Endothelial cell of umbilical vein (primary cell): ENCODE data around the gene NFKBIL1. TPM values are rescaled to one million over a fixed set of nuclear protein-coding genes. Genes with fewer than 3 reads are reported as not detected.

Experiments used
- BruUV-seq: library from RNA; stranded (reverse); fragments of 400-500 nt; replicated peaks from 2 replicates; lab custom pipeline; 2021; lab: Mats Ljungman, UMichigan
- CTCF ChIA-PET: fragments of 300-600, 350-600 bp; sonication (Branson Sonifier 250); formaldehyde crosslinking; loops from one replicate; lab custom pipeline; 2021; ENCODE audit warnings: antibody characterized with exemption, inconsistent platforms; lab: Charles Lee
- POLR2A ChIA-PET: fragments of 300-600, 350-600 bp; sonication (Branson Sonifier 250); formaldehyde crosslinking; loops from one replicate; lab custom pipeline; 2021; ENCODE audit warnings: antibody characterized with exemption, inconsistent platforms; lab: Charles Lee
- DNase-seq: peaks from one replicate; pipeline ENCODE4 v3.0.0-alpha.2; 2011; ENCODE audit warnings: low read depth, low spot score
- FAIRE-seq: peaks from 2 replicates; lab custom pipeline; 2011; peaks lifted over from hg19 to GRCh38; lab: Jason Lieb, UNC
- H2AFZ ChIP-seq: 2 replicates; pipeline ENCODE4 v1.6.0; 2012; ENCODE audit warnings: low read depth, low read length, control low read depth, inconsistent platforms
- H3K27ac ChIP-seq: 2 replicates; pipeline ENCODE4 v1.5.1; 2011; ENCODE audit warnings: low read depth, mild to moderate bottlenecking, control low read depth, low read length, moderate library complexity; ENCODE audit not compliant: insufficient read depth
- H3K27me3 ChIP-seq, 2 experiments: 2 replicates each; pipeline versions ENCODE4 v1.6.0 to v1.6.1; 2011; ENCODE audit warnings: low read length in 2 of 2, mixed read lengths in 1 of 2; ENCODE audit not compliant: control insufficient read depth in 2 of 2, insufficient read depth in 2 of 2
- H3K36me3 ChIP-seq, 2 experiments: 2 replicates in 1 of 2; 3 replicates in 1 of 2; pipeline ENCODE4 v1.5.1; 2011; ENCODE audit warnings: low read length in 2 of 2, mild to moderate bottlenecking in 1 of 2, moderate library complexity in 1 of 2; ENCODE audit not compliant: control insufficient read depth in 2 of 2, insufficient read depth in 2 of 2; ENCODE audit errors: extremely low read depth in 1 of 2
- H3K4me1 ChIP-seq: 3 replicates; pipeline ENCODE4 v1.5.1; 2011; ENCODE audit warnings: mild to moderate bottlenecking, low read length; ENCODE audit not compliant: control insufficient read depth, insufficient read depth; ENCODE audit errors: extremely low read depth
- H3K4me2 ChIP-seq: 2 replicates; pipeline ENCODE4 v1.6.1; 2011; ENCODE audit warnings: low read length, control low read depth, mixed read lengths; ENCODE audit not compliant: insufficient read depth
- H3K4me3 ChIP-seq, 3 experiments: fragments of 200-600 bp in 1 of 3; sonication (generic), shearing (Covaris generic) in 1 of 3; replicated peaks in 1 of 3; 2 replicates each; pipeline ENCODE4 v1.5.1; 2011 to 2016; ENCODE audit warnings: control low read depth in 3 of 3, low read length in 3 of 3, mild to moderate bottlenecking in 2 of 3, inconsistent platforms in 1 of 3, low read depth in 1 of 3, moderate library complexity in 1 of 3; ENCODE audit not compliant: insufficient read depth in 1 of 3
- H3K79me2 ChIP-seq: 2 replicates; pipeline ENCODE4 v1.6.0; 2012; ENCODE audit warnings: low read length, inconsistent platforms; ENCODE audit not compliant: control insufficient read depth, insufficient read depth
- H3K9ac ChIP-seq: replicated peaks from 2 replicates; pipeline ENCODE3; 2011; ENCODE audit warnings: low read length, control low read depth; ENCODE audit not compliant: insufficient read depth; ENCODE audit errors: extremely low read depth
- H3K9me1 ChIP-seq: replicated peaks from 3 replicates; pipeline ENCODE4 v1.6.0; 2011; ENCODE audit warnings: mild to moderate bottlenecking, low read length; ENCODE audit not compliant: control insufficient read depth, insufficient read depth; ENCODE audit errors: extremely low read depth
- H3K9me3 ChIP-seq: replicated peaks from 2 replicates; pipeline ENCODE4 v1.5.1; 2012; ENCODE audit warnings: low read length, inconsistent platforms; ENCODE audit not compliant: control insufficient read depth, insufficient read depth
- H4K20me1 ChIP-seq: replicated peaks from 2 replicates; pipeline ENCODE3; 2011; ENCODE audit warnings: mild to moderate bottlenecking, low read length; ENCODE audit not compliant: control insufficient read depth, insufficient read depth; ENCODE audit errors: extremely low read depth
- CTCF ChIP-seq, 2 donors: IDR thresholded peaks; 1 replicate in 1 of 2; 2 replicates in 1 of 2; pipeline ENCODE4 v1.5.1; 2011; ENCODE audit warnings: low read length in 2 of 2, mild to moderate bottlenecking in 2 of 2, moderate library complexity in 2 of 2, control low read depth in 1 of 2, inconsistent platforms in 1 of 2, low read depth in 1 of 2; ENCODE audit not compliant: insufficient read depth in 1 of 2; ENCODE audit errors: extremely low read depth in 1 of 2
- EZH2 ChIP-seq: IDR thresholded peaks from 2 replicates; pipeline ENCODE4 v1.6.1; 2012; ENCODE audit warnings: borderline replicate concordance, low read depth, mild to moderate bottlenecking, moderate library complexity, low read length, inconsistent platforms; ENCODE audit not compliant: severe bottlenecking
- FOS ChIP-seq: IDR thresholded peaks from 2 replicates; pipeline ENCODE4 v1.6.1; 2011; ENCODE audit warnings: mild to moderate bottlenecking, low read length, moderate library complexity, borderline replicate concordance; ENCODE audit not compliant: insufficient read depth
- GATA2 ChIP-seq: IDR thresholded peaks from 2 replicates; pipeline ENCODE4 v1.7.0; 2011; ENCODE audit warnings: low read depth, mild to moderate bottlenecking, moderate library complexity, mixed read lengths, low read length; ENCODE audit not compliant: insufficient read length, insufficient read depth
- JUN ChIP-seq: IDR thresholded peaks from 2 replicates; pipeline ENCODE4 v1.6.1; 2011; ENCODE audit warnings: borderline replicate concordance, low read depth; ENCODE audit not compliant: insufficient read length, insufficient read depth
- MAX ChIP-seq: IDR thresholded peaks from 2 replicates; pipeline ENCODE4 v1.6.1; 2011; ENCODE audit not compliant: insufficient read depth, insufficient read length
- MYC ChIP-seq: IDR thresholded peaks from one replicate; pipeline ENCODE4 v1.6.1; 2011; ENCODE audit warnings: mild to moderate bottlenecking, low read depth, low read length
- POLR2A ChIP-seq: IDR thresholded peaks from 2 replicates; pipeline ENCODE4 v1.6.1; 2012; ENCODE audit warnings: low read depth, mild to moderate bottlenecking, control low read depth, low read length
- POLR2AphosphoS5 ChIP-seq: IDR thresholded peaks from 2 replicates; pipeline ENCODE4 v1.6.1; 2012; ENCODE audit warnings: low read depth, mild to moderate bottlenecking, control low read depth, low read length, moderate library complexity; ENCODE audit not compliant: insufficient read depth
- dilution Hi-C: fragments of 300-500 bp; cut with MboI; formaldehyde crosslinking; loops from one replicate; pipeline ENCODE4 v1.15.0; 2019; ENCODE audit warnings: low sequenced_read_pairs; ENCODE audit not compliant: extremely low pct_ligation_motif_present
- intact Hi-C: fragments of 100-400 bp; cut with micrococcal nuclease; formaldehyde crosslinking; loops from one replicate; pipeline ENCODE4 v1.10.0; 2022
- polyA plus RNA-seq, 4 experiments: library from polyadenylated mRNA; depleted of rRNA in 3 of 4; stranded (reverse) in 3 of 4; unstranded in 1 of 4; fragments of >200 nt; gene quantifications; 2 replicates each; pipeline versions ENCODE4 v1.2.1 to v1.2.3, GENCODE V29; 2011 to 2012; ENCODE audit warnings: missing spikeins in 1 of 4
- total RNA-seq: library from RNA; stranded (reverse); gene quantifications from 2 replicates; pipeline ENCODE4 v1.2.3, GENCODE V29; 2021

NFKBIL1 gene
- total and polyA plus RNA-seq, 2 donors (not counting 3 experiments of a cell fraction or from before 2014, with no cell fraction given), result 9.9 to 15.5 TPM

- BruUV-seq, result no TSS peak
- DNase-seq (no peak), FAIRE-seq (no peak)
- dilution Hi-C loops (no loop called here), intact Hi-C loops (no loop called here)
- CTCF ChIA-PET, result interaction anchor here (0.5 to 32.6 kb wide), 4 partner anchors 8 to 869 kb away, joined by 3 to 1517 read pairs (median 151); partner anchors contain the start of genes ATP6V1G2, DDX39B, LST1 and NCR3
- POLR2A ChIA-PET, result no interaction called here
- H3K79me2 ChIP-seq, result peaks cover 10% of the 10 kb centered on the region
- no peaks in the 10 kb centered on the region for H3K9me3 ChIP-seq
- no peak overlapping the region for H3K4me2 ChIP-seq
- TF ChIP-seq POLR2AphosphoS5, result no peak
- no peak for TF ChIP-seq EZH2
- TF ChIP-seq CTCF (IDR thresholded peaks at IDR 0.05; ENCODE audit: extremely low read depth in 1 of 2, insufficient read depth in 1 of 2, low read depth in 1 of 2, low read length in 2 of 2), result no peak
- TF ChIP-seq JUN, result no peak
- TF ChIP-seq MYC, result no peak
- TF ChIP-seq GATA2, result no peak
- no peak for TF ChIP-seq POLR2A
- TF ChIP-seq MAX, result no peak
- no peak for TF ChIP-seq FOS
- no peak overlapping the region for H3K9ac ChIP-seq
- peaks cover 16% of the 10 kb centered on the region for H3K4me1 ChIP-seq
- H3K27me3 ChIP-seq, result no peaks in the 10 kb centered on the region
- H3K27ac ChIP-seq, result no peak overlapping the region
- no peaks in the 10 kb centered on the region for H3K9me1 ChIP-seq
- no peaks in the 10 kb centered on the region for H4K20me1 ChIP-seq
- no peak overlapping the region for H2AFZ ChIP-seq
- H3K36me3 ChIP-seq, result no peaks in the 10 kb centered on the region
- H3K4me3 ChIP-seq, result no peak overlapping the region
Observed at GRCh38 chr6:31577579-31577966, 30.2 kb downstream of the NFKBIL1 start.
